ENCODE results near the gene LRP6.

LRP6 gene

DNA sequence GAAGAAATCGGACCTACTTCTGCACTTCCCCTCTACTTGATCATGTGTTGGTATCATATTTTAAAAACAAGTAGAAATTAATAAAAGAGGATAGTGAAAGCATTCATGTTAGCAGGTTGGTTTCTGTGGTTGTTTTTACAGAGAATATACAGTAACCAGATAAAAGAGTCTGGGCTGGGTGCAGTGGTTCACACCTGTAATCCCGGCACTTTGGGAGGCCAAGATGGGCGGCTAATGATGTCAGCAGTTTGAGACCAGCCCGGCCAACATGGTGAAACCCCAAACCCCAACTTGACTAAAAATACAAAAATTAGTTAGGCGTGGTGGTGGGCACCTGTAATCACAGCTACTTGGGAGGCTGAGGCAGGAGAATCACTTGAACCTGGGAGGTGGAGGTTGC lies 55.9 kb downstream of the LRP6 start:
- DNase-seq = no peak

DNA sequence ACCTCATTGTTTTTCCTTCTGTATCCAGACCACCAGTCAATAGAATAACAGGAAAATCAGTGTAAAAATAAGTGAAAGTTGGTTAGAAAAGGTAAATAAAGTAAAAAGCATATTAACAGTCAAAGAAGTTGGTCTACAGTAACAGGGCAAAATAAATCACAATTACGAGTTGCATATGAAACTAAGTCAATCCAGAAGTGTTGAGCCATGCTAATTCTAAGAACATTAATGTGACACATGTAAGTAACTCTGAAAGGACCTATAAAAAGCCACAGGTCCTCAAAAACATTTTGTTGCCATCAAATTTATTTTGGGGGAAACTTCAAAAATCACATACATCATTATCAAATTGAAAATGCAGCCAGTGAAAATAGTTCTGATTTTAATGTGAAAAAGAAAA lies 56.4 kb downstream of the LRP6 start:
- no peak for DNase-seq

DNA sequence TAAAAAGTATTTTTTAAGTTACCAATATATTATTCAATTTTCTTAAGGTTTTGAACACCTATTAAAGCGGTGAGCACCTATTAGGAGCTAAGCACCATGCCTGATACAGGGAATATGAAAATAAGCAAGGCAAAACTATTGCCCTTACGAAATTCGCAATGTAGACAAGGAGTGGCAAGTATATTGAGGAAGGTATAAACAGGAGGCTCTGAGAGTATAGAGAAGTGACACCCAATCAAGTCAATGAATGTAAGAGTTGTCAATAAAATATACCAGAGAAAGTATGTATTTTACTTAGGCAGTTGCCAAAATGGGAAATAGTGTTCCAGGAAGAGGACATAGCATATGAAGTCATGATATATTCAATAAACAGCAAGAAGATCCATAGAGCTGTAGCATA lies 57.2 kb downstream of the LRP6 start:
- no peak for DNase-seq

DNA sequence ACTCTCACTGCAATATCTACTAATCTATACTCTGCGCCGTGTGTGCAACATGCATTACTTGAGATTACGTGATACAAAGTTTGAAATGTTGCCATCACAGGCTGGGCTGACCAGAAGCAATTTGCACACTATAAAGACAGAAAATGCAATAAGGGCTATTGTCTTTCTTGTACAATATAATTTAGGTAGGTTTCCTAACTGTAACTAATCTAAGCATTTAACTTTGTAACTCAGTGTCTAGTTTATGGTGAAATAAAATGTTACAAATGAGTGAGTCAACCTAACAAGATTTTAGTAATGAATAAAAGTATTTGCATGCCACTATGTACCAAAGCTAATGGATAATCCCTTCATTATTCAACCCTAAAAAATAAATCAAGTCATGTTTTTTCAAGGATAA lies 57.8 kb downstream of the LRP6 start:
- DNase-seq = no peak

DNA sequence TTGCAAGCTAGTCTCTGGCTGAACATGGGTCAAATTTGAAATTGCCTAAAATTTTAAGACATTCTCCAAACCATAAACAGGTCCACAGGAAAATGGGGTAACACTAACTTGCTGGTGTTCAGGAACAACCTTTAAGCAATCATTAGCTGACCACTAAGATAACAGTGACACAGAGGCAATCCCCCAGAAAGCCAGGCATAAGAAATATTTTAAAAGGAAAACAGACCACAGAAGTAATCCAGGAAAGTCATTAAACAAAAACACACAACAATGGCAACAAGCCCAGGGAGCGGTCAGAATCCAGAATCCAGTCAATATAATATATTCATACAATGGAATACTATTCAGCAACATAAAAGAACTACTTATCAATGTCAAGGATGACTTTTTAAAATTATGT lies 59.1 kb downstream of the LRP6 start:
- no peak for DNase-seq

DNA sequence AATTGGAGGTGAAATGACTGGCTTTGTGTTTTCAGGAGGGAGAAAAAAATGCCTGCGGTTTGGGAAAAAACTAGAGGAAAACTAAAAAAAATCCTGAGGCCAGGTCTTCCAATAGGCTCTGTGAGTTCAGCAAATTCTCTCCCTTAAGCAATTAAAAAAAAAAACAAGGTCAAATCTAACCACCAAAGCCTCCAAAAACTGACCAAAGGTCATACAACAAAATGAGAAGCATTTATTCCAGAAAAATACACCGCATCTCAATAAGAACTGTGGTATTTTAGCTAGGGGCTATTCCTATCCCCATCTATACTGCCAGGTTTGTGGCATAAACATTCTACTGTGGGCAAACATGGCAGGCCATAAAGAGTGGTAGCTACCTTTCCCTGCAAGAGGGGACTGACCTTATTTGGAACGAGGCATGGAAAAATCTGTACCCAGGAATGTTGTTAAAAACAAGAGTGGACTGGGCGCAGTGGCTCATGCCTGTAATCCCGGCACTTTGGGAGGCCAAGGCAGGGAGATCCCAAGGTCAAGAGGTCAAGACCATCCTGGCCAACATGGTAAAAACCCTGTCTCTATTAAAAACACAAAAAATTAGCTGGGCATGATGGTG lies 60.0 kb downstream of the LRP6 start:
- no peak for DNase-seq

DNA sequence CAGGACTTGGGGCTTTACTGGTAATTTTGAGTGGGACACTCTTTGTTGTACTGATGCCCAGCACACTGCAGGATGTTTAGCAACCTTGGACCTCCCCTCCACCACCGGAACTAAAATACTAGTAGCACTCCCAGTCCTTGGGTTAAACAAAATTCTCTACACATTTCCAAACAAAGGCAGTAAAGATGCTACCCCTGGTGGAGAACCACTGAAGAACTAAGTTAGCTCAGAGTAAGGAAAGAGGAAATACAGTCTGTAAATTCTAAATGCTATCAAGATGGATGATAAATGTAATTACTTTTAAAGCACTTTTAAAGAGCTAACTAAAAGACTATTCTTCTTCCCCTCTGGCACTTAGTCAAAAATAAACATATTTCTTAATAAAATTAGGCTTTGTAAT lies 64.1 kb downstream of the LRP6 start:
- DNase-seq = no peak

DNA sequence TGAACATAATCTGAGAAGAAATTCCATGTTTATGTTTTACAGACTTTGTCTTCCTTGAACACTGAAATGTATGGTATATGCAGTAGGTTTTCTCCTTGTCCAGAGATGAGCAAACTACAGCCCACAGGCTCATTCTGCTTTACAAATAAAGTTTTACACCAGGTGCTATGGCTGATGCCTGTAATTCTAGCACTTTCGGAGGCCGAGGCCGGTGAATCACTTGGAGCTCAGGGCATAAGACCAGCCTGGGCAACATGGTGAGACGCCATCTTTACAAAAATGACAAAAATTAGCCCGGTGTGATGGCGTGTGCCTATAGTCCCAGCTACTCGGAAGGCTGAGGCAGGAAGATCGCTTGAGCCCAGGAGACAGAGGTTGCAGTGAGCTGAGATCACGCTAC lies 64.7 kb downstream of the LRP6 start:
- no peak for DNase-seq

DNA sequence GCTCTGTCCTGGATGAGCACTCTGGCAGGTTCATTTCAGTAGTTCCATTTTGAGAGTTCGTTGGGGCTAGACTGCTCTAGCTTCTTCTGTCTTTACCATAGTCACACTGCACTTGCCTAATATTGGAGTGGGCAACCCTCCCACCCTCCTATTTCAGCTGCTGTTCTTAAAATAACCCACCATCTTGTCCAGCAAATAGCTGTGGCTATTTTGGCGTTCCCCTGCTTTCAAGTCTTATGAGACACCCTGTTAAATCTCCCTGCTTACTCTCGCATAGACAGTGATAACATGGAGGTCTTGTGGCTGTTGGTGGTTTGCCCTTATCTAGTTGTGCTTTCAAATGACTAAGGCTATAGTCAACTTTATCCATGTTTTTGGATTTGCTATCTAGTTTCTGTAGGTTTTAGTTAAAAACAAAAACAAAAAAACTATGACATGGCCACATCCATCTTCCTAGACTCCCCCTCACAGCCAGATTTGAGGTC lies 65.5 kb downstream of the LRP6 start:
- DNase-seq = no peak

DNA sequence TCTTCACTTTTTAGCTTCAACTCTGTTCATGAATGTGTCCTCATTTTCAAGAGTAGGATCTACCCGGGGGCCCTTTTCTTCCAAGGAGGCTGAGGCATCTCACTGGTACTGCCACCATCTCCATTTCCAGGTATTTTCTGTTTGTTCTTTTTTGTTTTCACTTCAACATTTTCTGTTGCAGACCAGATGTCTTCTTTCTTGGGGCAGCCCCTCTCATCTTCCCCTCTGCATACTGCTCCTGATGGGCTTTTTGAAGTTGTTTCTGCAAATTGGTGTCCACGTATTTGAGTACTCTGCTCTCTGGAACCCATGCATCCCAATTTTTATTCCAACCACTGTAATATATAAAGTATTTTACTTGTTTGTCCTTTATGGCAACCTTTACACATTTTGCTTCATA lies 66.5 kb downstream of the LRP6 start:
- no peak for DNase-seq

DNA sequence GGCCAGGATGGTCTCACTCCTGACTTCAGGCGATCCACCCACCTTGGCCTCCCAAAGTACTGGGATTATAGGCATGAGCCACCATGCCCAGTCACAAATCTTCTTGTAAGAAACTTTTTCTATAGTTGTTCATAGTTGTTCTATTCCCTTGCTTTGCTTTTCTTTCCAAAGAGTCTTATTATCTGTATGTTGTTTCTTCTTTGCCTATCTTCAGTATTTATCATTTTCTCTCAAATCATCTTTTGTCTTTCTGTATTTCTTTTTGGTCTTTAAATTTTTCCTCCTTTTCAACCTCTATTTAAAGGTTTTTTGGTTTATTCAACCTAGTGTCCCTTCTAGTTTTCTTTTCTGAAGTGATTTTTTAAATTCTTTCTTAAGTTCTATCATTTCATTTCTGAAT lies 68.7 kb downstream of the LRP6 start:
- DNase-seq = no peak

DNA sequence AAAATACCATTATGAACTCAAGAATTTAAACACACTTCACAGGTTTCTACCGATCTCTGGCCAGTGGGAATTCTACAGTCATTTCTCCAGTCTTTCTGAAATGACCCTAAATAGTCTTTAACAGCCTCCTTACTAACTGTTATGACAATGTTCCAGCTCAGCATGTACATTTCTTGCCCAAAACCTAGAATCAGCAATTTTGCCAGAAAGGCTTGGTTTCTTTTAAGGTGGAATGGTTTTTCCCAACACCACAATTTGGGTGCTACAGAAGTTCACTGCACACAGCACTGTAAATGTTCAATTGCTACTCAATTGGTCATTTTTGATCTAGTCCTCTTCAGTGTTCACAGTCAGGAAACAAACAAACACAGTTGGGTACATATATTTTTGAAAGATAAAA lies 69.7 kb downstream of the LRP6 start:
- DNase-seq = no peak

DNA sequence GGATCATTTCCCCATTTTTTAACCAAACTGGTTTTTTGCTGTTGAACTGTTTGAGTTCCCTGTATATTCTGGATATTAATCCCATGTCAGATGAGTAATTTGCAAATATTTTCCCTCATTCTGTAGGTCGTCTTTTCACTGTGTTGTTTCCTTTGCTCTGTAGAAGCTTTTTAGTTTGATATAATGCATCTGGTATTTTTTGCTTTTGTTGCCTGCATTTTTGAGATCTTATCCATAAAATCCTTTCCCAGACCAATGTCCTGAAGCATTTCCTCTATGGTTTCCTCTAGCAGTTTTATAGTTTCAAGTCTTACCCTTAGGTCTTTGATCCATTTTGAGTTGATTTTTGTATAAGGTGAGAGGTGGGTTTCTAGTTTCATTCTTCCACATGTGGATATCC lies 71.3 kb downstream of the LRP6 start:
- DNase-seq = no peak

DNA sequence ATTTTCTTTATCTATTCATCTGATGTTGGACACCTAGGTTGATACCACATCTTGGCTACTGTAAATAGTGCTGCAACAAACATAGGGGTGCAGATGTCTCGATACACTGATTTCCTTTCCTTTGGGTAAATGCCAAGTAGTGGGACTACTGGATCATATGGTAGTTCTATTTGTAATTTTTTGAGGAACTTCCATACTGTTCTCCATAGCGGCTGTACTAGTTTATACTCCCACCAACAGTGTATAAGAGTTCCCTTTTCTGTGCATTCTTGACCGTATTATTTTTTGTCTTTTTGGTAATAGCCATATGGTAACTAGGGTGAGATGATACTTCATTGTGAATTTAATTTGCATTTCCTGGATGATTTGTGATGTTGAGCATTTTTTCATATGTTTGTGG lies 71.8 kb downstream of the LRP6 start:
- no peak for DNase-seq

DNA sequence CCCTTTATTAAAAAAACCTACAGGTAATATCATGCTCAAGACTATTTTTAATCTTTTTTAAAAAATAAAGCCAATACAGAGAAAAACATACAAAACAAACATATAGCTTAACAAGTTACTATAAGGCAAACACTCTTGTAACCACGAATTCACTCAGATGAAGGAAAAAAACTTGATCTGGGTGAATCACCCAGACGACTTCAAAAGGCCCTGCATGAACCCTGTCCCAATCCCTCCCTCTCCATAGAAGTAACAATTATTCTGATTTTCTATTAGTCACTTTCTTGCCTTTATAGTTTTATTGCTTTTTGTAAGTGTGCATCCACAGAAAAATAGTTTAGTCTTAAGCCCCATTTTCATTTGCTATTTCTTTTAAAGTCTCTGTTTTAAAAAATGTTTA lies 72.6 kb downstream of the LRP6 start:
- DNase-seq = no peak

DNA sequence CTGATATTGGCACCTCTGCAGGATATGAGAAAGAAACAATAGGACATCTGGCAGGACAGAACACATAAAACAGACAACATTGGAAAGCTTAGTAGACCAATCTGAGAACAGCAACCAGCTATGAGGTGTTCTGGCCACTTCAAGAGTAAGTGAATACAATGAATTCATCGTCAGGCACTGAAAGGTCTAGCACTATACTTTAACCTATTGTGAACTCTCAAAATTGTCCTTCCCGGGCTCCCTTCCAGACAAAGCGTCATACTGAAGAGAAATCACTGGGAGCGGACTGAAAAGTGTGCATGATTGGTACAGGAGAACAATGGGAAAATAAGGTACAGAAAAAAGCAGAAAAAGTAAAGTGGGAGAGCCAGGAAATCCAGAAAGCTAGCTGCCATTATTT lies 75.8 kb downstream of the LRP6 start:
- DNase-seq = no peak

DNA sequence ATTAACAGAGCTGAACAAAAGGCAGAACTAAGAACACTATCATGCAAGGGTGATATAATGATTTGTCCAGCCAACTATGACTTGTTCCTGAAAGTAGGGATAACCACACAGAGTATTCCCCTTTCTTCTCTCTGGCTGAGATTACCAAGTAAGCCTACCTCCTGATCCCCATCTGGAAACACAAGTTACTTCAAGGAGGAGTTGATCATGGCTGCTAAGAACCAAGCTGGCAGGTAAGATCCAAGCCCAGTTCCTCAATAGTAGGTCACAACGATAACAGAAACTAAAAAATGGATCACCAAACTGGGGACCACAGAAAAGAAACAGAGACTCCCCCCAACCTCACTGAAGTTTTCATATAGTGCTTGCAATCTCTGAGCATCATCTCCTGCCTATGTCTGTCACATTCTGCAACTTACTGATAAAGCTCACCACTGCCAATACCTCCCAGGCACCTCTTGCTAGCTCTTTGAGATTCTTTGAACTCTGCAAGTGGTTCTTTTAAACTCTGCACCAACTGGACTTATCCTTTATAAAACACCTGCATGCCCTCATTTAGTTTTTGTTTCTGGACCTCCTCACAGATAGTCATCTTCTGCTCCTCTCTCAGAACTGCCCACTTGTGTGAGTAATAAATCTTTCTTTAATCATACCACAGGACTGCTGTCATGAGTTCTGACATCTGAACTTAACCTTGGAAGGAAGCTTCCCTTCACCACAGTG lies 76.6 kb downstream of the LRP6 start:
- no peak for DNase-seq

DNA sequence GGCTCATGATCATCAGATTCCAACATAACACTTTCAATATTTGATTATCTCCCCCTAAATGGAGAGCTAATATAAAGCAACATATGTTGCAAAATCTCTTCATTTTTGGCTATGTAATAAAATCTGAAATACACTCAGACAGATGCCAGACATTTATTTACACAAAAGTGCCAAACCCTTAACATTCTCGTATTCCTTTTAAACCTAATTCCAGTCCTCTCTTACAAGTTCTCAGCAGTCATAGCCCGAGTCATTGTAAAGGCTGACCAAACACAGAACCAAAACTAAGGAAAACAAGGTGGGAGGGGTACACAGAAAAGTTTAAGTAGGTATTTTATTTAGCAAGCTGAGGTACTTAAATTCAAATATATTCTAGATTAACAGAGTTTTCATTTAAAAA lies 81.4 kb downstream of the LRP6 start:
- no peak for DNase-seq

DNA sequence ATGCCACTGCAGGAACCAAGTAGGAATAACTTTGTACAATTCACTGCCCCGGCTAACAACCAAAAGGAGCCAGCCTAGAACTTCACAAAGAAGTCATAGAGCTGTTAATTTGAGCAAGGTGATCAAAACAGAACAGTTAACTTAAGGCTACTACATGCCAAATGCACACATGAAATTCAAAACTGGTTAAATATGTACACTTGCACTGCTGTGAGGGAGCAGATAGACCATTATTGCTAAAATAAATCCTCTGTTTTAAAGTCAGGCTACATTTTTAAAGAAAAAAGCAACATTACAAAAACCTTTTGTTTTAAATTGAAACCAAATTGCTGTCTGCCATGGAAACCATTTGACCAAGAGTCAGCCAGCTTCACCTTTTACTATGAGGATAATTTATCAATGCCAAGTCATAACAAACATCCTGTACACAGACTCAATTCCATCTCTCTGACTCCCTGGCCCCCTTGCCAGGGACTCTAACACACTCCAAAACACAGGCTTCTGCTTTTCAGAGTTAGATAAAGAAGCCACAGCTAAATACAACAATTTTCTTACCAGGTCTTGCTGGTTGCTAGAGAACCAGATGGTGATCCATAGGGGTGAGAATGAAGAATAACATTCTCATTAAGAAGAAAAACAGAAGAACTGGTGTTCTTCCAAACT lies 84.0 kb downstream of the LRP6 start:
- no peak for DNase-seq

DNA sequence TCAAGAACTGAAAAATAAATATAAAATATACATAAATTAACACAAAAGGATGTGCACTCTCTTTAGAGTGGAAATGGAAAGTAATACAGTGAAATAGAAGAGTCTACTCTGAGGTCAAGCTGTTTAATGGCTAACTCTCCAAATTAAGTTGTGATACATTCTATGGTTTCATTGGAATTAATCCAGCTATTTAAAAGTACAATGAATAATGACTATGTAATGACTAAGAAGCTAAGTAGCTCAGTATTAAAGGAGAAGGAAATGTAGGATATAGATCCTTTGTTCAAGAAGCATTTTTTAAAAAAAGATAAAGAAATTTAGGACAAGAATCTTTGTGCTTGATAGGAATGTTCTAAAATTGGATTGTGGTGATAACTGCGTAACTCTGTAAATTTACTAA lies 85.3 kb downstream of the LRP6 start:
- DNase-seq = no peak

DNA sequence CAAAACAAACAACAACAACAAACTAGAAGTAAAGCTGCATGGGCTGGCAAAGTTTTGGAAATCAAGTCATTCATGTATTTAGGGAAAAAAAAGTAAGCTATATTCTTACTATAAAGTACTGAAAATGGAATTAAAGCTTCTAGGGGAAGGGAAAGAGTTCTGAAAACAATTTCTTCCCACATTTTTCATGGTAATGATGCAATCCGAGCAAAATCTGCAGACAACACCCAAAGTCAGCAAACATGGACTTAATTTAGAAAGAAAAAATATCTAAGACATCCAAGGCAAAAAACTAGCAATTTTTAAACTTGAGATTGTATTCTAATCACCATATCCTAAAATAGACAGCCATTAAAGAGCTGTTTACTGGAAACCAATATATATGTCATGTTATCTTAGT lies 86.3 kb downstream of the LRP6 start:
- no peak for DNase-seq

DNA sequence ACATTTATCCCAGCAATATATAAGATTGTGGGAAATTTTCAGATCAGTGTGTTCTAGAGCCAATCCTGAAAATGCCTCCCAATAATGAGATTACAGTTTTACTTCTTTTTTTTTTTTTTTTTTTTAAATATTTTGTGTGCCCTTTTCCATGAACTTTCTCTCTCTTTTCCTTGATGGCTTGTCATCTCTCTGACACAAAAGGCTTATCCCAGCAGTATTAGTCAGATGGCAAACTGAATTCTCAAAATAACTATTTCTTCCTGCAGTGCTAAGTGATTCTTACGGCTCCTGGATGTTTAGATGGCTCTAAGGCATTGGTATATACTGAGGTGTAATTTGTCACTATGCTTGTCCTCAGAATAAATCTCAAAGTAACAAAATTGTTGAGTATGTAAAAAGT lies 86.7 kb downstream of the LRP6 start:
- DNase-seq = no peak

DNA sequence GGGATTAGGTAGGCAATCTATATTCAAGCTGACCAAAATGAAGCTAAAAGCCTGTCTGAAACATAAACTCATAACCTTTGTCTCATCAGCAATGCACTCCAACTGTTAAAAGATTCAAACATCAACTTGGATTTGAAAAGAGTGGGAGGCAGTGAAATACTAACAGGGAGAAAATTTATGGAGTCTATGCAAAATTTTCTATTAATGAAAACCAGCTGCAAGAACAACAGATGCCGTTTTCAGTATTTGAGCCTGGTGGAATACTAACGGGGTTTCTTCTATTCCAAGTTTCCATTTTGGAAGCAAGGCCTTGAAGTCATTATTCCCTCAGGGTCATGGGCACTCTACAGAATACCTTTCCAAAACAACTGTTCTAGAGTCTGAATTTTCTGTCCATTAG lies 88.3 kb downstream of the LRP6 start:
- no peak for DNase-seq

DNA sequence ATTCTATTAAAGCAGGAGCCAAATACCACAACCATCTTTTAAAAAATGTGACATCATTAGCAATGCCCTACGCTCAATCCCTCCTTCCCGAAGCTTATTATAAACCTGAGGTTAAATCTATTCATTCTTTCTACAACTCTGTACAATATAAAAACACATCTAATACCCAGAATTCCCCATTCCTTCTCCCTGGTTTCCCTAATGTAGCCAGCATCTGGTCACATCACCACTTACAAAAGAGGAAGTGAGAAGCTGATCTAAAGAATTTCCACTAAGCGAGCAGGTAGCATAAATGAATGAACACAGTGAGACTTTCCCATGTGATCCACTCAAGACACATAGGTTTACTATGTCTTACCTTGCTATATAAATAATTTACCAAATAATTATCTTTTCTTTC lies 90.4 kb downstream of the LRP6 start:
- no peak for DNase-seq

Data from SHP77 (cell line).